ENCODE measurements around the gene DOK6.

- TF ChIP-seq POLR2AphosphoS5 (IDR thresholded peaks at IDR 0.05; ENCODE audit: low read length) (no peak), IKZF1 (conservative IDR thresholded peaks at IDR 0.05) (no peak), MXI1 (IDR thresholded peaks at IDR 0.05; ENCODE audit: low read depth, low read length) (no peak), POLR2A (IDR thresholded peaks at IDR 0.05; ENCODE audit: low read depth, low read length) (no peak), RUNX3 (IDR thresholded peaks at IDR 0.05; ENCODE audit: low read length) (no peak), SIN3A (IDR thresholded peaks at IDR 0.05; ENCODE audit: low read depth, low read length) (no peak), NRF1 (conservative IDR thresholded peaks at IDR 0.05; ENCODE audit: low read depth, low read length) (no peak), CTCF (IDR thresholded peaks at IDR 0.05 in 2 of 3, conservative IDR thresholded peaks at IDR 0.05 in 1 of 3; ENCODE audit: control insufficient read depth in 2 of 3, extremely low read depth in 1 of 3, insufficient read depth in 1 of 3, low read depth in 3 of 3, low read length in 3 of 3) (no peak), ATF2 (IDR thresholded peaks at IDR 0.05; ENCODE audit: low read length) (no peak), DPF2 (IDR thresholded peaks at IDR 0.05) (no peak)
These were observed 131.3 kb downstream of the DOK6 start for GRCh38 chr18:69531973-69532372.
